GM19372 (cell line): ENCODE results near the gene GSTCD.

Experiments used
- ATAC-seq: cut with Tn5 transposase; IDR thresholded peaks from one replicate; pipeline ENCODE4 v1.9.1; 2021; ENCODE audit warnings: mild to moderate bottlenecking, low read depth, moderate library complexity; ENCODE audit not compliant: unreplicated experiment

The GSTCD gene

GRCh38 chr4:105871997-105872396 lies 163.4 kb downstream of the GSTCD start:
- ATAC-seq: no peak

GRCh38 chr4:105875233-105875632 lies 166.6 kb downstream of the GSTCD start:
- no peak for ATAC-seq

GRCh38 chr4:105878668-105879067 lies 170.1 kb downstream of the GSTCD start:
- no peak for ATAC-seq

- no peak for ATAC-seq
Observed at GRCh38 chr4:105887508-105887907, 178.9 kb downstream of the GSTCD start.

- peak; percentile 40 for ATAC-seq
Observed at GRCh38 chr4:105894660-105895582, 186.3 kb downstream of the GSTCD start, which contains the start of gene NPNT. Gene NPNT, plus strand, starts transcription at chr4:105895471. Its CDS starts 182 bp downstream, at chr4:105895653.

GRCh38 chr4:105895583-105896460 lies 187.2 kb downstream of the GSTCD start:
- peak; percentile 44 for ATAC-seq

- peak; percentile 5 for ATAC-seq
Observed at GRCh38 chr4:105896461-105896942, 187.9 kb downstream of the GSTCD start.
